ENCODE data around the gene LHX1. TPM values are rescaled to one million over a fixed set of nuclear protein-coding genes. Genes with fewer than 3 reads are reported as not detected.

The LHX1 gene
- total RNA-seq, 2 donors from 2014 or later: not detected

GRCh38 chr17:36940313-36941264 lies 3.3 kb downstream of the LHX1 start:
- H3K9me3 ChIP-seq: no peaks in the 10 kb centered on the region
- no peak for DNase-seq
- 4 to 8% methylated on average over 16 to 50 of the region's 52 CpGs for WGBS, 2 donors
- TF ChIP-seq CTCF (IDR thresholded peaks at IDR 0.05) (no peak), POLR2A (IDR thresholded peaks at IDR 0.05) (no peak)
- peaks cover 10 to 96% of the 10 kb centered on the region in 2 donors for H3K27me3 ChIP-seq
- peaks cover 58% of the 10 kb centered on the region for H3K4me1 ChIP-seq
- intact Hi-C loops (cut with DNase I): no loop called here
- H3K27ac ChIP-seq: no peak overlapping the region
- no peaks in the 10 kb centered on the region for H3K36me3 ChIP-seq (replicated peaks in 1 of 2; ENCODE audit: insufficient read depth in 1 of 2, low read depth in 2 of 2)
- no peak for ATAC-seq
- no peak overlapping the region for H3K4me3 ChIP-seq

GRCh38 chr17:36941265-36942010 lies 4.2 kb downstream of the LHX1 start:
- TF ChIP-seq CTCF (IDR thresholded peaks at IDR 0.05) (no peak), POLR2A (IDR thresholded peaks at IDR 0.05) (no peak)
- WGBS, 2 donors: 16 to 17% methylated on average over 15 to 17 of the region's 17 CpGs
- Histone ChIP-seq H3K4me3 (no peak overlapping the region), H3K27me3 (peaks cover 6 to 95% of the 10 kb centered on the region in 2 donors), H3K27ac (no peak overlapping the region), H3K4me1 (peaks cover 49% of the 10 kb centered on the region), H3K9me3 (no peaks in the 10 kb centered on the region), H3K36me3 (replicated peaks in 1 of 2; ENCODE audit: insufficient read depth in 1 of 2, low read depth in 2 of 2) (no peaks in the 10 kb centered on the region)
- ATAC-seq (no peak), DNase-seq (no peak)
- intact Hi-C loops (cut with DNase I): no loop called here

- Histone ChIP-seq H3K27ac (no peak overlapping the region), H3K9me3 (no peaks in the 10 kb centered on the region), H3K36me3 (replicated peaks in 1 of 2; ENCODE audit: insufficient read depth in 1 of 2, low read depth in 2 of 2) (no peaks in the 10 kb centered on the region), H3K4me3 (no peak overlapping the region), H3K4me1 (peaks cover 43% of the 10 kb centered on the region), H3K27me3 (peaks cover 0 to 88% of the 10 kb centered on the region in 2 donors)
- no peak for DNase-seq
- WGBS, 2 donors: 0 to 6% methylated on average over 1 to 56 of the region's 57 CpGs
- intact Hi-C loops (cut with DNase I): no loop called here
- ATAC-seq: no peak
- no peak for TF ChIP-seq POLR2A (IDR thresholded peaks at IDR 0.05)
- no peak for TF ChIP-seq CTCF (IDR thresholded peaks at IDR 0.05)
These were observed 4.8 kb downstream of the LHX1 start for GRCh38 chr17:36942019-36942599.

GRCh38 chr17:36942631-36943125 lies 5.4 kb downstream of the LHX1 start:
- TF ChIP-seq CTCF (IDR thresholded peaks at IDR 0.05) (no peak), POLR2A (IDR thresholded peaks at IDR 0.05) (no peak)
- Histone ChIP-seq H3K4me1 (peaks cover 38% of the 10 kb centered on the region), H3K27ac (no peak overlapping the region), H3K9me3 (no peaks in the 10 kb centered on the region), H3K4me3 (no peak overlapping the region), H3K36me3 (replicated peaks in 1 of 2; ENCODE audit: insufficient read depth in 1 of 2, low read depth in 2 of 2) (no peaks in the 10 kb centered on the region), H3K27me3 (peaks cover 0 to 83% of the 10 kb centered on the region in 2 donors)
- DNase-seq: no peak
- intact Hi-C loops (cut with DNase I): no loop called here
- 8 to 11% methylated on average over 40 to 57 of the region's 59 CpGs for WGBS, 2 donors
- ATAC-seq: no peak

Measured in body of pancreas (tissue), 4 donors.